ENCODE data around the gene EFCAB5.

DNA sequence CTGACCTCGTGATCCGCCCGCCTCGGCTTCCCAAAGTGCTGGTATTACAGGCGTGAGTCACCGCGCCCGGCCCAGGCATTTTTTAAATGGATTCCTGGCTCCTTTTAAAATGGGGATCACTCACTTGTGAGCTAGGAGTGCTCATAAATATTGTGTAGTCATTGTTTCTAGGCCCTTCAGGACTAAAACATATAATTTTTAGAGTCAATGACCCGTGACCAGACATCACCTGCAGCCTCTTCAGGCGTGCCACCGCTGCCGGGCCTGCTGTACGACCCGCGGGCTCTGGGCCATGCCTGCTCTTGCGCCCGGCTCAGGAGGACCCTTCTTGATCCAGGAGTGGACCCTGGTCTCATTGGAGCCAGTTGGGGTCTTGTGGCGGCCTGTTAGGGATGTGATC is 30.8 kb downstream of the EFCAB5 start:
- TF ChIP-seq, protein P1, sequence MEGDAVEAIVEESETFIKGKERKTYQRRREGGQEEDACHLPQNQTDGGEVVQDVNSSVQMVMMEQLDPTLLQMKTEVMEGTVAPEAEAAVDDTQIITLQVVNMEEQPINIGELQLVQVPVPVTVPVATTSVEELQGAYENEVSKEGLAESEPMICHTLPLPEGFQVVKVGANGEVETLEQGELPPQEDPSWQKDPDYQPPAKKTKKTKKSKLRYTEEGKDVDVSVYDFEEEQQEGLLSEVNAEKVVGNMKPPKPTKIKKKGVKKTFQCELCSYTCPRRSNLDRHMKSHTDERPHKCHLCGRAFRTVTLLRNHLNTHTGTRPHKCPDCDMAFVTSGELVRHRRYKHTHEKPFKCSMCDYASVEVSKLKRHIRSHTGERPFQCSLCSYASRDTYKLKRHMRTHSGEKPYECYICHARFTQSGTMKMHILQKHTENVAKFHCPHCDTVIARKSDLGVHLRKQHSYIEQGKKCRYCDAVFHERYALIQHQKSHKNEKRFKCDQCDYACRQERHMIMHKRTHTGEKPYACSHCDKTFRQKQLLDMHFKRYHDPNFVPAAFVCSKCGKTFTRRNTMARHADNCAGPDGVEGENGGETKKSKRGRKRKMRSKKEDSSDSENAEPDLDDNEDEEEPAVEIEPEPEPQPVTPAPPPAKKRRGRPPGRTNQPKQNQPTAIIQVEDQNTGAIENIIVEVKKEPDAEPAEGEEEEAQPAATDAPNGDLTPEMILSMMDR (IDR thresholded peaks at IDR 0.05) = no peak
- no peak for TF ChIP-seq POLR2A (IDR thresholded peaks at IDR 0.05; ENCODE audit: low read depth)
- TF ChIP-seq POLR2AphosphoS5 (IDR thresholded peaks at IDR 0.05) = no peak

All from esophagus muscularis mucosa (tissue), 3 donors.